M059J (cell line): ENCODE measurements around the gene ANKRD18B. TPM values are rescaled to one million over a fixed set of nuclear protein-coding genes. Genes with fewer than 3 reads are reported as not detected.
A peak's percentile ranks its signal among the peaks of the same experiment; 100 is the strongest.
"Not testable (repeated sequence)": the region's sequence is repeated elsewhere in the genome, so short reads cannot be mapped to it uniquely, and the experiment has no call there.

Experiments used
- DNase-seq: peaks from one replicate; pipeline ENCODE4 v3.0.0-alpha.2; 2012; ENCODE audit warnings: low read depth
- total RNA-seq: library from RNA; depleted of rRNA; stranded (reverse); fragments of >200 nt; shearing (Covaris generic); gene quantifications from 2 replicates; pipeline ENCODE4 v1.2.3, GENCODE V29; 2014; rRNA removed

Gene ANKRD18B
- 0.42 TPM in 1 of 2 replicates, not detected in the other for total RNA-seq

DNA sequence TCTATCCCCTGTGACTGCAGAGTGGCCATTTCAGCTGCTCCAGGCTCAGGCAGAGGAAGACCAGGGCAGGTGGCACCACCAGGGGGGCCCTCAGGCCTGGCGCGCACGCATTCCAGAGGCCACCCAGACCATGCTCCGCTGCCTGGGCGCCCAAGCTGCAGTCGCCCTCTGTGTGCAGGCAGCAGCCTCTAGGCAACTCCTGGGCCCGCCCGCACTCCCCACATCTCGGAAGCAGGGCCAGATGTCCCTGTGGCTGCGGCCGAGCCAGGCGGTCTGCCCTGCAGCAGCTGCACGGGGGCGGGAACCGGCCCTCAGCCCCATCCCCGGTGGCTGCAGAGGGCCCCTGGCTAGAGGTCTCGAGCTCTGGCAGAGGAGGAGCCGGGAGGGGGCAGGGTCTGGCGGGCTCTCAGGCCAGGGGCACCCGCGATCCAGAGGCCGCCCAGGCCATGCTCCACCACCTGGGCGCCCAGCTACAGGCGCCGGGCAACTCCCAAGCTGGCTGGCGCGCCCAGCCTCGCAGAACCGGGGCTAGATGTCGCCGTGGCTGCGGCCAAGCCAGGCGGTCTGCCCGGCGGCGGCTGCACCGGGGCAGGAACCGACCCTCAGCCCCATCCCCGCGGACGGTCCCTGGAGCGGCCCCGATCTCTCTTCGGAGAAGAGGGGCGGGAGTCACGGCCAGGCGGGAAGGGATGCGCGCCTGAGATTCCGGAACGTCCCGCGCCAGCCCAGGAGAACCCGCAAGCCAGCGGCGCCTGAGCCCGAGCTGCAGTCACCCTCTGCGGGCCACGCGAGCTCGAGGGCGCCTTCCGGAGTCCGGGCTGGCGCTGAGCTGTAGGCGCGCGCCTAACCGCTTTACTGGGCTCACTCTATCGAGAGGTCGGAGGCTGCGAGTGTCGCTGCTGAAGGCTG lies at the start of gene ANKRD18B:
ANKRD18B (plus strand) TSS at position 855 of the 909 bp plus-strand sequence. CDS start 239 bp downstream, outside the sequence.
- peak; percentile 65 for DNase-seq

GRCh38 chr9:33475357-33475756 lies 48.7 kb upstream of the ANKRD18B start:
- DNase-seq: no peak

GRCh38 chr9:33476503-33476902 lies 47.5 kb upstream of the ANKRD18B start:
- DNase-seq: no peak

DNA sequence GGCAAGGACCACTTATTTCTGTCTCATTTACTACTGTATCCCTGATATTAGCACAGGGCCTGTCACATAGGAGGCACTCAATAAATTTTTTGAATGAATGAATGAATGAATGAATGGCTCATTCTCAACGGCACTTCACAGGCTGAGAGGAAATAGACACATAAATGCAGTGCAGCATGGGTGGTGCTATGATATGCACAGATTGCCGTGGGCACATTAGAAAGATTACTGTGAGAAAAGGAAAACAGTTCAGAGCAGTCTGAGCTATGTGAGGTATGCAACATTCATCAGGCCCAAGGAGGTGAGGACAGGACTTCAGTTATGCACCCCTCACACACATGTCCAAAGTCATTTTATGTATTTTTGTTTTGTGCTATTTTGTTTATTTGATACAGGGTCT lies 43.9 kb upstream of the ANKRD18B start:
- DNase-seq: no peak

DNA sequence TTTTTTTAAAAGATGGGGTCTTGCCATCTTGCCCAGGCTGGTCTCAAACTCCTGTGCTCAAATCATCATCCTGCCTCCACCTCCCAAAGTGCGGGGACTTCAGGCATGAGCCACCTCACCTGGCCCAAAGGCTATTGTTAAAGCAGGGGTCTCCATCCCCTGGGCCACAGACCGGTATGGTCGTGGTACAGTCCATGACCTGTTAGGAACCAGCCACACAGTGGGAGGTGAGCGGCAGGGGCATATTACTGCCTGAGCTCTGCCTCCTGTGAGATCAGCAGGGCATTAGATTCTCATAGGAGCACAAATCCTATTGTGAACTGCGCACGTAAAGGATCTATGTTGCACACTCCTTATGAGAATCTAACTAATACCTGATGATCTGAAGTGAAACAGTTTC lies 43.1 kb upstream of the ANKRD18B start:
- DNase-seq: no peak

DNA sequence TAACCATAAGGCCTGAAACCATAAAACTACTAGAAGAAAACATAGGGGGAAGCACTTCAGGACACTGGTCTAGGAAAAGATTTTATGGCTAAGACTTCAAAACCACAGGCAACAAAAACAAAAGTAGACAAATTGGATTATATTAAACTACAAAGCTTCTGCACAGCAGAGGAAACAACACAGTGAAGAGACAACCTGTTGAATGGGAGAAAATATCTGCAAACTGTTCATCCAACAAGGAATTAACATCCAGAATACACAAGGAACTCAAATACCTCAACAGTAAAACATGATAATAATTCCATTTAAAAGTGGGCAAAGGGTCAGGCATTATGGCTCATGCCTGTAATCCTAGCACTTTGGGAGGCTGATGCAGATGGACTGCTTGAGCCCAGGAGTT lies 38.7 kb upstream of the ANKRD18B start:
- not testable (repeated sequence) for DNase-seq

DNA sequence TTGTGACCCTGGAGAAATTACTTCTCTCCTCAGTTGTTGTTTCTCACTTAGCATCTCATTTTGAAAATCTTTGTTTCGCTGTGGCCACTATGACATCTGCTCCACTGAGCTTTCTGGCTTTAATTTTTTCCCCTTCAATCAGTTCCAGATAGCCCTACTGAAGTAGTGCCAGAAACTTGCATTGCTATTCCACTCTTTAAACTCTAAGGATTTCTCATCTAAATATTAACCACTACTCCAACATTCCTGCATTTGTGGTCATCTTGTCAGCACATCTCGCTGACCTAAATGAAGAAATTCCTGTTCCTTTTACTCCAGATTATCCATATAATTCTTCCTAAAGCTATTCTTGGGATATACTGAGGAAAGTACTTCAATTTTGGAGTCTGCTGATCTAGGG lies 35.0 kb upstream of the ANKRD18B start:
- DNase-seq: peak; percentile 13

DNA sequence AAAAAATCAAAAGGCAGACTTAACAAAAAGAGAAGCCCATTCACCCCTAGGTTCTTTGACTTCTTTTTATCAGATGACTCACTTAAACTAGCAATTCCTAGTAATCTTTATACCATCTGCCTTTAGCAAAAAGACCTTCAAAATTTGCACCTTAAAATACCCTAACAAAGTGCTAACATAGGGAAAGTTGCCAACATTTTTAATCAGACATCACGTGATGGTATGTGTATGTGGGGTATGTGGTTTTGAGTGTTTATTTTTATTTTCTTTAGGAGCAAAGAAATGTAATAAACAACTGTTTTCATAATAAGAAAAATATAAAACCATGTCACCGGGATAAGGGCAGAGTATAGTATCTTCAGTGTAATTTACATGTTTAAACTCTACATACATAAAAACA lies 30.2 kb upstream of the ANKRD18B start:
- DNase-seq: peak; percentile 32

GRCh38 chr9:33498387-33498786 lies 25.7 kb upstream of the ANKRD18B start:
- peak; percentile 39 for DNase-seq

DNA sequence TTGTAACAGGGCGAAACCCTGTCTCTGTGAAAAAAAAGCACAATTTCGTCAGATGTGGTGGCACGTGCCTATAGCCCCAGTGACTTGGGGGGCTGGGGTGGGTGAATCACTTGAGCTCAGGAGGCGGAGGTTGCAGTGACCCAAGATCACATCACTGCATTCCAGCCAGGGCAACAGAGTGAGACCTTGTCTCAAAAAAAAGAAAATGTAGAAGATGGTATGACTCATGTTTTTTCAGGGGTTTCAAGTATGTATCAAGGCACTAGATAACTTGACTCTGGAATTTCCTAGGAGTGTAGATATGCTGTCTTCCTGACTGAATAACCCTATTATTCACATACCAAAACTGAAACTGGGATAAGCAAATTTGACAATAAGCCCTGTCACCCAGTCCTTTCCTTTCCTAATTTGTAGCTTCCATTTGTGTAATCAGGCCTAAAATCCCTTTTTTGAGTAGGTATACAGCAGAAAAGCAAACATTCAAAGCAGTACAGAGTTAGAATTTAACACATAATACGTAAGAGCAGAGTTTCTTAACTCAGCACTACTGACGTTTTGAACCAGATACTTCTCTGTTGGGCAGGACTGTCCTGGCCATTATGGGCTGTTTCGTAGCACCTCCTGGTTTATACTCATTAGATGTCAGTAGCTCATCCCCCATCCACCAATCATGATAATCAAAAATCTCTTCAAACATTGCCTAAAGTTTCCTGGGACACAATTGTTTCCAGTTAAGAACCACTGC lies 17.3 kb upstream of the ANKRD18B start:
- peak; percentile 99 for DNase-seq

DNA sequence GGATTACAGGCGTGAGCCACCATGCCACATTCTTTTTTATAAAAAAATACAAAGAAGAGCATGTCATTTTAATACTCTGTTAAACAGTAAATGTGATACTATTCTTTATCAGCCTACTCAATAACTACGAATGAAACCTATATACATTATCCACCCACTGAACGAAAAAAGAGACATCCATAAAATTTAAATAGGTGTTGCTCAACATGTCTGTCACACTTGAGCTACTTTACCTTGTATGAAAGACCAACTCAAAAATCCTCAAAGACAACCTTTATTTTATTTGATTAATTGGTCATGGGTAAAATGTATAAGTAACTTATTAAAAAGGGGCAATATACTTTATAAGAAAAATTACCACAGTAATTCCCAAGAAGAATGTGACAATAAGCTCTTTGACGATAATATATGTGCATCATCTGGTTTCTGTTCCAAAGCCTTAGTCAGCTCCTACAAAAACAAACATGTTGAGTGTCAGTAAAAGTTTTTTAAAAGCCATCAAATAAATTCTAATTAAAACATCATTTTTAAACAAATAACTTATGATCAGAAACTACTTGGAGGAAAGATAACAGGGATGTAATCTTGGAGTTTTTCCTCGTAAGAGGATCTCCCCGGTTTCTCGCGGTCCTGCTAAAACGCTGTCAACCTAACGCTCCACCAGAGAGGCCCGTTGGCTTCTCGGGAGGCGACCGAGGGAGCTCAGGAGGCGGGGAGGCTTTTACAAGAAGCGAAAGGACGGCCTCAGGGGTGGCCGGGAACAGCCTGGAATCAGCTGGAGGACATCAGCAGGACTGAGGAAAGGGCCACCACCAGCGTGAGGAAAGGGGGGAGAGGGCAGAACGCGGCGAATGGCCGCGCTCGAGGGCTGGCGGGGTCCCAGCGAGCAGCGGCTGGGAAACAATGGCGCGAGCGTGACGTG lies 13.5 kb upstream of the ANKRD18B start:
- DNase-seq: peak; percentile 76

DNA sequence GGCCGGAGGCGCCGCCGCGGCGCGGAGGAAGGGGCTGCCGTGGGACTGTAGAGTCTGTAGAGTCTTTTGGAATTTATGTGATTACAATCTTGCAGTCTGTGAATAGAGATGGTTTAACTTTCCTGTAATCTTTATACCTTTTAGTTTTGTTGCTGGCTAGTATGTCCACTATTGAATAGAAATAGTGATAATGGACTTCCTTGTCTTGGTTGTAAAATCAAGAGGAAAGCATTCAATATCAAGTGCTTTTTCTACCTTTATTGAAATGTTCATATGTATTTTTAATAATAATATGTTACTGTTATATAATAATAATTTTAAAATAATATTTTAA lies 12.9 kb upstream of the ANKRD18B start:
- DNase-seq: not testable (repeated sequence)

DNA sequence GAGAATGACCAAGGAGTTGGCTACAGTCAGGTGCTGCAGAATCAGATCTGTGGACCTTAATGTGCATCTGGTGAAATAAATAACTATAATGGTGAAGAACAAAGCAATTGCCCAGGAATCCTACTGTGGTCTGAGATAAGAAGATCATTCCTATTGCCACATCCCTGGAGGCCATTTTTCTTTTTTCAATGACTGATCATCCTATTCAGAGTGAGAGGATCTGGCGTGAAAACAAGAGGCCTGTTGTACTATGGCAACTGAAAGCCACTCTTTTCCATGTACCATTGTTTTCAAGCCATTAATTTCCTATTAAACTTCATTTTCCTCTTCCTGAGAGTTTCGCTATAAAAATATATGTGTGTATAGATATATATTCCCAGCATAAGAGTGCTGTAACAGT lies 11.5 kb upstream of the ANKRD18B start:
- DNase-seq: peak; percentile 30

GRCh38 chr9:33515342-33515995 lies 8.6 kb upstream of the ANKRD18B start:
- not testable (repeated sequence) for DNase-seq

DNA sequence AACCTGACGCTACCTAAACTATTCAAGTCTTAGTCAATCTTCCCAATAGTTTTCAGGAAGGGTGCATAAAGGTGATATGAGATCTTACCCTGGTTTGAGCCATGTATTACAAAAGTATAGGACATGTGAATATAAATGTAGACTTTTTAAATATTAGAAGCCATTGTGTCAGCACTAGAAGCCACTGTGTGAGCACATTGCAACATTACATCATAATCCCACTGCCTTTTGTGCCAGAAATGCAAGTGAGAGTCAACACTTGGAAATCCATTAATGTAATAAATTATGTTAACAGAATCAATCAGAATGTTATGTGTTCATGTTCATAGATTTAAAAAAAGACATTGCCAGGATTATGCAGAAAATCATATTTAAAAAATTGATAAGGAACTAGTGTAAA lies 7.7 kb upstream of the ANKRD18B start:
- not testable (repeated sequence) for DNase-seq

DNA sequence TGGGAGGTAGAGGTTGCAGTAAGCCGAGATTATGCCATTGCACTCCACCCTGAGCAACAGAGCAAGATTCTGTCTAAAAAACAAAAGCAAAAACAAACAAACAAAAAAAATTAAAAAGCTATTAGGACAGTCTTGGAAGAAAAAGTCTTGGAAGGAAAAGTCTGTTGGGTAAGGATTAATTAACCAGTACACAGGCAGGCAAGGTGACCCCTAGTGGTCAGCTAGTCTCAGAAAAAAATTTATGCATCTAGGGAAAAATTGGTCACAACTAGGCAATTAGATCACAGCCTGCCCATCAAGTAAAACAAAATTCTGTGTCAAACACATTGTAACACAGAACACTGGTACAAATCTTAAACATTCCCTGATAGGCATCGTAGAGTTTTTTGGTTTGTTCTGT lies 6.7 kb upstream of the ANKRD18B start:
- DNase-seq: peak; percentile 75

DNA sequence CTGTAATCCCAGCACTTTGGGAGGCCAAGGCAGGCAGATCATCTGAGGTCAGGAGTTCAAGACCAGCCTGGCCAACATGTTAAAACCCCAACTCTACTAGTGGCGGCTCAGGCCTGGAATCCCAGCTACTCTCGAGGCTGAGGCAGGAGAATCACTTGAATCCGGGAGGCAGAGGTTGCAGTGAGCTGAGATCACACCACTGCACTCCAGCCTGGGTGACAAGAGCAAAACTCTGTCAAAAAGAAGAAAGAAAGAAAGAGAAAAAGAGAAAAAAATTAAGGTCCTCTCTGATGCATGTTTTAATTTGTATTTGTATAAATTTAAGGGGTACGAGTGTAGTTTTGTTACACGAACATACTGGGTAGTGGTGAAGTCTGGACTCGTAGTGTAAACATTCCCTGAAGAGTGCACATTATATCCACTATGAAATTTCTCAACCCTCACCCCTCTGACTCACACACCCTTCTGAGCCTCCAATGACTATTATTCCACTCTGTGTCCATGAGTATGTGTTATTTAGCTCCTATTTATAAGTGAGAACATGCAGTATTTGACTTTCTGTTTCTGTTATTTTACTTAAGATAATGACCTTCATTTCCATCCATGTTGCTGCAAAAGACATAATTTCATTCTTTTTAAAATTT lies 6.0 kb upstream of the ANKRD18B start:
- peak; percentile 69 for DNase-seq

DNA sequence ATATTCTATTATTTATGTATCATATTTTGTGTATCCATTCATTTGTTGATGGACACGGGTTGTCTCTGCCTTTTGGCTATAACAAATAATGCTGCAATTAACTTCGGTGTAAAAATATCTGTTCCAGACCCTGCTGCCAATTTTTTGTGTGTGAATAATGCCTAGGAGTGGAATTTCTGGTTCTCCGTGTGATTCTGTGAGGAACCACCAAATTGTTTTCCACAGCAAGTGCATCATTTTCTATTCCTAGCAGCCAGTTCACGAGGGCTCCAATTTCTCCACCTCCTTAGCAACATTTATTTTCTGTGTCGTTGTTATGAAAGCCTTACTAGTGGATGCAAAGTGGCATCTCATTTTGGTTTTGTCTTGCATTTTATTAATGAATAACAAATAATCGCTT lies 2.2 kb upstream of the ANKRD18B start:
- DNase-seq: not testable (repeated sequence)

- DNase-seq: no peak
These were observed 376 bp downstream of the ANKRD18B start for GRCh38 chr9:33524306-33524947.

- not testable (repeated sequence) for DNase-seq
These were observed 4.0 kb downstream of the ANKRD18B start for GRCh38 chr9:33528069-33528468.
